LNCaP clone FGC (cell line): ENCODE measurements around the gene FECH.

ENCODE experiments used
- DNase-seq: peaks from one replicate; pipeline ENCODE4 v3.0.0-alpha.2; 2011; ENCODE audit warnings: low read depth
- H3K4me3 ChIP-seq: 2 replicates; pipeline ENCODE4 v1.5.1; 2011; ENCODE audit warnings: mild to moderate bottlenecking, low read depth, low read length, control low read depth
- TF ChIP-seq, protein P1 (sequence below): IDR thresholded peaks from 2 replicates; pipeline ENCODE4 v1.5.1; 2012; ENCODE audit warnings: mild to moderate bottlenecking; ENCODE audit not compliant: control insufficient read depth, insufficient read depth; ENCODE audit errors: extremely low read depth

The FECH gene

DNA sequence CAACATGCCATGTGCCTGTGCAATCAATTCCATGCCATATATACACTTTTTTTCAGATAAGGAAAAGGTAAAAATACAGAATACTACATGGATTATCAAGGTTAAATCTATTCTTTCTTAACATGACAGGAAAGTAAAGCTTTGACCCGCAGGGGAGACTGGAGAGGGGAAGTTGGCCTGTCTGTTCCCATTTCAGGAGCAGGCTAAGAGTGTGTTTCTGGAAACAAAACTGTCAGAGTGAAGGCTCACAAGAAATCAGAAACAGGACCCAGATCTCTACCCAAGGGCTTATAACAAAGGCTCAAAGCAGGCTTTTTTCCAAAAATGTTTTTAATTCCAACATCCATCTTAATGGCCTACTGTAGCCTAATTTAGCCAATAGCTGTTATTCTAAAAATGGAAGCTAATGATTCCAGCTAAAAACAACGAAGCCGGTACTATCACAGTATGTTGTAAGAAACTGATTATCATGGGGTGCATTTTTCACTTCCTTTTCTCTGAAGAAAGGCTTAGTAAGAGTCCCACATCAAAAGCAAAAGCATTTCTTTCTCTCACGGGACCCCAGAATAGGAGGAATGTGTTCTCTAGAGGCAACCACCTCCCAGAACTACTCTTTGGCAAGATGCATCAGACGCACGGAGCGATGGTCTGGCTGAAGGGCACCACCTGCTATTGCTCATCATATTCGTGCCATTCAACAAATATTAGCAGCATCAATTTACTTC, 41.4 kb downstream of the FECH start:
- TF ChIP-seq, protein P1, sequence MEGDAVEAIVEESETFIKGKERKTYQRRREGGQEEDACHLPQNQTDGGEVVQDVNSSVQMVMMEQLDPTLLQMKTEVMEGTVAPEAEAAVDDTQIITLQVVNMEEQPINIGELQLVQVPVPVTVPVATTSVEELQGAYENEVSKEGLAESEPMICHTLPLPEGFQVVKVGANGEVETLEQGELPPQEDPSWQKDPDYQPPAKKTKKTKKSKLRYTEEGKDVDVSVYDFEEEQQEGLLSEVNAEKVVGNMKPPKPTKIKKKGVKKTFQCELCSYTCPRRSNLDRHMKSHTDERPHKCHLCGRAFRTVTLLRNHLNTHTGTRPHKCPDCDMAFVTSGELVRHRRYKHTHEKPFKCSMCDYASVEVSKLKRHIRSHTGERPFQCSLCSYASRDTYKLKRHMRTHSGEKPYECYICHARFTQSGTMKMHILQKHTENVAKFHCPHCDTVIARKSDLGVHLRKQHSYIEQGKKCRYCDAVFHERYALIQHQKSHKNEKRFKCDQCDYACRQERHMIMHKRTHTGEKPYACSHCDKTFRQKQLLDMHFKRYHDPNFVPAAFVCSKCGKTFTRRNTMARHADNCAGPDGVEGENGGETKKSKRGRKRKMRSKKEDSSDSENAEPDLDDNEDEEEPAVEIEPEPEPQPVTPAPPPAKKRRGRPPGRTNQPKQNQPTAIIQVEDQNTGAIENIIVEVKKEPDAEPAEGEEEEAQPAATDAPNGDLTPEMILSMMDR = no peak
- H3K4me3 ChIP-seq = no peak overlapping the region
- DNase-seq = no peak

DNA sequence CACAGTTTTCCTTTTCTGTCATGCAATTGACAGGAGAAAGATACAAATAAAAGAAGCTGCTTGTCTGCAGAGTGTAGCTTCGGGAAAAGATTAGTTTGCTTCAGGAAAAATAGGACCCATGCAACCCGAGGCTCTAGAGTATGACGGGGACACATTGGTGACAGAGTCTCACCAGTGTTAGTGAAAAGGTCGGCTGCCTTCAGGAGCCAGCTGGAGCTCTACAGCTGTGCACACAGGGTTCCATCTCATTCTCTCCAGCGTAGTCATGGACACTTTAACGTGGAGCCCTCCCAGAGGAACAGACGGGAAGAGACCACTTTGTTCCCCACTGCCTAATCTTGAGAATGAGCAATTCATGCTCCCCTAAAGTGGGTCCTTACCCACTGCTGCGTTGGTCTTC, 42.9 kb downstream of the FECH start:
- TF ChIP-seq, protein P1 = no peak
- no peak overlapping the region for H3K4me3 ChIP-seq
- DNase-seq = no peak

GRCh38 chr18:57542812-57543427, 43.6 kb downstream of the FECH start:
- H3K4me3 ChIP-seq = no peak overlapping the region
- DNase-seq = no peak
- TF ChIP-seq, protein P1 = no peak

- DNase-seq = no peak
- H3K4me3 ChIP-seq = no peak overlapping the region
- TF ChIP-seq, protein P1 = no peak
Observed at GRCh38 chr18:57542126-57542525, 44.4 kb downstream of the FECH start.

GRCh38 chr18:57539702-57540101, 46.8 kb downstream of the FECH start:
- no peak for DNase-seq
- TF ChIP-seq, protein P1 = no peak
- H3K4me3 ChIP-seq = no peak overlapping the region

DNA sequence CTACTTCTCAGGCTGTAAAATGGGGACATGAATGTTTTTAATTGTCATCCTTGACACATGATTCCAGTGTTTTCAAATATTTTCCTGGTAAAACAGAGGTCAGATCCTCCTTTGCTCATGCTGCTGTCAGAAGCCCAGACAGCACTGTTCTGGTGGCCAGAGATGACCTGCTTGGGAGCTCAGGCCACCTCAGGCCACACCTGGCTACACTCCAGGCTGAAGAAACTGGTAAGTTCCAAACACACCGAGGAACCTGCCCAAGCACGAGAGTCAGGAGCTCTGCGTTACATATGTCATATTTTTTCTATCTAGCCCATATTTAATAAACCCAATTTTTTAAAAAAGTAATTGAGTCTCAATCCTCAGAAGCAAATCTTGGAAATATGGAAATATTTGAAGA, 47.9 kb downstream of the FECH start:
- TF ChIP-seq, protein P1 = no peak
- no peak overlapping the region for H3K4me3 ChIP-seq
- DNase-seq = no peak
